Activated CD4-positive, alpha-beta T cell treated with anti-CD3 and anti-CD28 coated beads, Interleukin-2, amount 50 U/mL, for 4 hours (primary cell): Measurements from ENCODE around the gene MUC5B.

ENCODE experiments used
- DNase-seq, 2 experiments: peaks; one replicate each; pipeline ENCODE4 v3.0.0-alpha.2; 2020

MUC5B gene

GRCh38 chr11:1272531-1272930, 49.7 kb downstream of the MUC5B start:
- no peak for DNase-seq

- DNase-seq, result no peak
Observed at GRCh38 chr11:1274501-1274900, 51.6 kb downstream of the MUC5B start.

- no peak for DNase-seq
Observed at GRCh38 chr11:1275021-1275420, 52.2 kb downstream of the MUC5B start.

GRCh38 chr11:1276041-1276790, 53.4 kb downstream of the MUC5B start:
- DNase-seq, result no peak

- no peak for DNase-seq
Observed at GRCh38 chr11:1276866-1277615, 54.2 kb downstream of the MUC5B start.

GRCh38 chr11:1277936-1278512, 55.2 kb downstream of the MUC5B start:
- no peak for DNase-seq

GRCh38 chr11:1278766-1279673, 56.2 kb downstream of the MUC5B start:
- no peak for DNase-seq

- DNase-seq, result no peak
Observed at GRCh38 chr11:1279674-1280055, 56.8 kb downstream of the MUC5B start.

- DNase-seq, result no peak
Observed at GRCh38 chr11:1280116-1281035, 57.5 kb downstream of the MUC5B start.

- DNase-seq, result no peak
Observed at GRCh38 chr11:1281326-1281973, 58.6 kb downstream of the MUC5B start.

- DNase-seq, result no peak
Observed at GRCh38 chr11:1281974-1282365, 59.1 kb downstream of the MUC5B start.

GRCh38 chr11:1283091-1283511, 60.2 kb downstream of the MUC5B start:
- no peak for DNase-seq

GRCh38 chr11:1283906-1284305, 61.0 kb downstream of the MUC5B start:
- no peak for DNase-seq

- no peak for DNase-seq
Observed at GRCh38 chr11:1285316-1285744, 62.5 kb downstream of the MUC5B start.

GRCh38 chr11:1285876-1286275, 63.0 kb downstream of the MUC5B start:
- no peak for DNase-seq

GRCh38 chr11:1287928-1288327, 65.1 kb downstream of the MUC5B start:
- no peak for DNase-seq

- DNase-seq, result no peak
Observed at GRCh38 chr11:1288426-1289151, 65.7 kb downstream of the MUC5B start.

- no peak for DNase-seq
Observed at GRCh38 chr11:1289211-1289935, 66.5 kb downstream of the MUC5B start.
